Measurements from ENCODE around the gene PSENEN. TPM values are rescaled to one million over a fixed set of nuclear protein-coding genes. Genes with fewer than 3 reads are reported as not detected.

Gene PSENEN
- total RNA-seq, 2 donors from 2014 or later: 10.6 to 21.1 TPM

- Histone ChIP-seq H3K4me3 (no peak overlapping the region), H3K27me3 (no peaks in the 10 kb centered on the region), H3K9me3 (no peaks in the 10 kb centered on the region), H3K27ac (no peak overlapping the region), H3K36me3 (replicated peaks in 1 of 2; ENCODE audit: insufficient read depth in 1 of 2, low read depth in 2 of 2) (peaks cover 27 to 61% of the 10 kb centered on the region in 2 donors), H3K4me1 (peaks cover 6% of the 10 kb centered on the region)
- DNase-seq: no peak
- no peak for TF ChIP-seq POLR2A (IDR thresholded peaks at IDR 0.05)
- no peak for TF ChIP-seq CTCF (IDR thresholded peaks at IDR 0.05)
- 90 to 94% methylated on average over 2 to 12 of the region's 12 CpGs for WGBS, 2 donors
- intact Hi-C loops (cut with DNase I): no loop called here
- no peak for ATAC-seq
These were observed 20.9 kb upstream of the PSENEN start for GRCh38 chr19:35724560-35724959.

- Histone ChIP-seq H3K27me3 (no peaks in the 10 kb centered on the region), H3K4me3 (no peak overlapping the region), H3K27ac (no peak overlapping the region), H3K9me3 (no peaks in the 10 kb centered on the region), H3K4me1 (no peaks in the 10 kb centered on the region), H3K36me3 (replicated peaks in 1 of 2; ENCODE audit: insufficient read depth in 1 of 2, low read depth in 2 of 2) (peaks cover 24 to 66% of the 10 kb centered on the region in 2 donors)
- ATAC-seq (no peak), DNase-seq (no peak)
- TF ChIP-seq POLR2A (IDR thresholded peaks at IDR 0.05) (no peak), CTCF (IDR thresholded peaks at IDR 0.05) (no peak)
- intact Hi-C loops (cut with DNase I): no loop called here
- WGBS, 2 donors: 91 to 95% methylated on average over 19 to 22 of the region's 23 CpGs
These were observed 20.1 kb upstream of the PSENEN start for GRCh38 chr19:35725216-35725861.

- DNase-seq (no peak), ATAC-seq (no peak)
- intact Hi-C loops (cut with DNase I): no loop called here
- H3K27ac ChIP-seq: no peak overlapping the region
- peaks cover 29 to 76% of the 10 kb centered on the region in 2 donors for H3K36me3 ChIP-seq (replicated peaks in 1 of 2; ENCODE audit: insufficient read depth in 1 of 2, low read depth in 2 of 2)
- no peak for TF ChIP-seq CTCF (IDR thresholded peaks at IDR 0.05)
- no peaks in the 10 kb centered on the region for H3K9me3 ChIP-seq
- WGBS, 2 donors: 85 to 92% methylated on average over 7 to 20 of the region's 25 CpGs
- no peak overlapping the region for H3K4me3 ChIP-seq
- no peaks in the 10 kb centered on the region for H3K27me3 ChIP-seq
- no peaks in the 10 kb centered on the region for H3K4me1 ChIP-seq
These were observed 18.1 kb upstream of the PSENEN start for GRCh38 chr19:35727053-35727955.

- Histone ChIP-seq H3K27ac (no peak overlapping the region), H3K9me3 (no peaks in the 10 kb centered on the region), H3K4me3 (no peak overlapping the region), H3K27me3 (no peaks in the 10 kb centered on the region), H3K4me1 (no peaks in the 10 kb centered on the region), H3K36me3 (replicated peaks in 1 of 2; ENCODE audit: insufficient read depth in 1 of 2, low read depth in 2 of 2) (peaks cover 29 to 72% of the 10 kb centered on the region in 2 donors)
- ATAC-seq: no peak
- intact Hi-C loops (cut with DNase I): no loop called here
- 91 to 93% methylated on average over 19 of the region's 19 CpGs for WGBS, 2 donors
- no peak for DNase-seq
- TF ChIP-seq POLR2A (IDR thresholded peaks at IDR 0.05): no peak
- no peak for TF ChIP-seq CTCF (IDR thresholded peaks at IDR 0.05)
These were observed 17.3 kb upstream of the PSENEN start for GRCh38 chr19:35727956-35728706.
